Cortex of kidney (tissue), 1 donor: ENCODE measurements around the gene TSPO.

Experiments
- DNase-seq: peaks from one replicate; lab custom pipeline; 2025; lab: John Stamatoyannopoulos, UW

TSPO gene

DNA sequence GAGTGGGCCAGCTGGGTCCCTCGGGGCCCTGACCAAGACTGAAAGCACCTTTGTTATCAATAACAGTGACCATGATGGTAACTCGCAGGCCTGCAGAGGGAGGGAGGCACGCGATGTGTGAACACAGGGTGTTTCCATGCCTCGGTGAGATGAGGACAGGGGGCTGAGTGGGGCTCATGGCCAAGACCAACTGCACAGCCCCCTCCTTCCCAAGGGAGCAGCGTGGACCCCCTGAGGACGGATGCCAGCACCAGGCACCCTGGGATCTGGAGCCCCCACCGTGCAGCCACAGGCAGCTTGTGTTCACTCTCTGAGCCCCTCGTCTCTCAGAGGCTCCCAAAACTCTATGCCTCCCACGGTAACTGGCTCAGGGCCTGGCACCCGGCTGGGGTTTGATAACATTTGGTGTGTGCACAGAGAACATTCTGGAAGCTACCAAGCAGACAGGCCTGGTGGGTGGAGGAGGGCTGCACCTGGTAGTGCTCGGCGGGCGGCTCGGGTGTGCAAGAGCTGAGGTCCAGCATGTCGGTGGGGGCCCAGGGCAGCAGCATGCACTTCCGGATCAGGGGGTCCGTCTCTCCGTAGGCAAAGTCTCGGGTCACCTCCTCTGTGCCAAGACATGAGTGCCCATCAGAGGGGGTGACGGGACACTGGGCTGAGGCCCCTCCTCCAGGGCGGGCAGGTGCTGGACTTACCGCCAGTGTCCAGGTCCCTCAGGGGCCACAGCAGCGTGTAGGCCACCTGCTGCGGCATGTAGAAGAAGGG, 28.0 kb downstream of the TSPO start:
- DNase-seq = no peak

DNA sequence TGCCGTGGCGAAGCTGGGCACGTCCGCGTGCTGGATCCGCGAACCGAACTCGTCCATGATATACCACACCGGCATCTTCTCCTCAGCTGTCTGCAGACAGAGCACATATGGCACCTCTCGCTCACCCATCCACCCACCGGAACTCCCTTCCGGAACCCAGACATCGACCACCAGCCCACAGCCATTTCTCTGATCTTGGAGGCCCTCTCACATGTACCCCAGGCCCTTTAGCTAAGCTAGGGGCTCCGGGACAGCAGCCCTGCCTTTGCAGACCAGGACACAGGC, 28.5 kb downstream of the TSPO start:
- no peak for DNase-seq

GRCh38 chr22:43180670-43181069, 29.3 kb downstream of the TSPO start:
- DNase-seq = no peak

- no peak for DNase-seq
These were observed 30.1 kb downstream of the TSPO start for GRCh38 chr22:43181321-43182076.

DNA sequence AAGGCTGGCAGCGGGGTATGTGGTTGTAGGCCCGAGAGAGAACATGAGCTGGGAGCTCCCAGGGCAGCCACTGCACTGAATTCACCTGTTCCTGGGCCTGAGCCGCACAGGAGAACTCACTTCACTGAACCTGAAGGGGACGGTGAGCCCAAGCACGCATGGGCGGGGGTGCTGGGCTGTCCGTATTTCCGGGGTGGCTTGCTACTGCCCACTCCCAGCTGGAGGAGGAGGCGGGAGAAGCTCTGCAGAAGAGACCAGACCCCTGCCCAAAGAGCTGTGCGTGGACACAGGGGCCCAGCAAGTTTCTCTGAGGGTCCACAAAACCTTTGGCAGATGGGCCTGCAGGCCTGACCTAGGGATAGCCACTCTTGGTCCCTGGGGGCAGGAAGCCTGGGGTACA, 30.8 kb downstream of the TSPO start:
- DNase-seq = no peak

GRCh38 chr22:43182726-43183125, 31.4 kb downstream of the TSPO start:
- DNase-seq = no peak

DNA sequence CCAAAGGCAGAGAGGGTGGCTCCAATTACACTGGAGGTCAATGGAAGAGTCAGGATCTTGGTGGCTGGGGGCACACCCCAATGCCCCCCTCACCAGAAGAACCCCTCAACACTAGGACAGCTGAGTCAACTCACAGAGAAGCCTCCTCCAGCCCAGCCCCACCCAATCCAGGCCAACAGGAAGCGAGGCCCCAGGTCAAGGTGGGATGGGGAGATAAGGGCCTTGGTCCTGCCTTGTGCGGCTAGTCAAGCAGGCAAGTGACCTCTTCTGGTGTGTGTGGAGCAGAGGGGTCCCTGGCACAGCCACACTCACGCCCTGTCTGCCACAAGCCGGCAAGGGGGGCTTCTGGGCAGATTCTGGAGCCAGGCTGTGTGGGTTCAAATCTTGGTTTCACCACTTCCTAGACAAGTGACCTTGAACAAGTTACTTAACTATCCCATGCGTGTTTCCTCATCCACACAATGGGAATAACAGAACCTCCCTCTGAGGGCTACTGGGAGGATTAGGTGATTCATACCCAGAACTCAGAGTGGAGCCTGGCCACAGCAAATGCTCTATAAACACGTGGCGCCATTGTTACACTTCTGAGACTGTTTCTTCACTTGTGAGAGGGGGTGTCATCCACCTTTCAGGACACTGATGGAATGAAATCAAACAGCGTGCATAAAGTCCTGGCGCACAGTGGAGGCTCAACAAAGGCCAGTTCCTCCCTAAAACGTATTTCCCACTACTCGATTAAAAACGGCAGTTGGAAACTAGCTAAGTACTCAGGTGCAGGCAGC, 32.3 kb downstream of the TSPO start:
- DNase-seq = no peak

DNA sequence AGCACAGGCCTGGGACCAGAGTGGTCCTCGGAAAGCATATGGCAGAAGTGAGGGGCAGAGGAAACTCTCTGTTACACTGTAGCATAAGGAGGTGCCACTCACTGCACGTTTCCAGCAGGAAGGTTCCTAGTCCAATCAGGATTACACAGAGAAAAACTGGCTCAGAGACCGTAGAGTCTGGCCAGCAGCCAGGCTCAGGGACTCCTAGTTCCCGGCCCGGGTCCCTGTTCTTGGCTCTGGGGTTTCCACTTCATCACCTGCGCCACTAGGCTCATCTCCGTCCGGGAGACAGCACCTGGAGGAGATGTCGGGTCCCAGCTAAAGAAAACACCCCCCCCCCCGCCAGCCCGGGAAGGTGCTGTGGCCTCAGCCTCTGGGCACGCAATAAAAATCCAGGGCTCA, 34.5 kb downstream of the TSPO start:
- no peak for DNase-seq

DNA sequence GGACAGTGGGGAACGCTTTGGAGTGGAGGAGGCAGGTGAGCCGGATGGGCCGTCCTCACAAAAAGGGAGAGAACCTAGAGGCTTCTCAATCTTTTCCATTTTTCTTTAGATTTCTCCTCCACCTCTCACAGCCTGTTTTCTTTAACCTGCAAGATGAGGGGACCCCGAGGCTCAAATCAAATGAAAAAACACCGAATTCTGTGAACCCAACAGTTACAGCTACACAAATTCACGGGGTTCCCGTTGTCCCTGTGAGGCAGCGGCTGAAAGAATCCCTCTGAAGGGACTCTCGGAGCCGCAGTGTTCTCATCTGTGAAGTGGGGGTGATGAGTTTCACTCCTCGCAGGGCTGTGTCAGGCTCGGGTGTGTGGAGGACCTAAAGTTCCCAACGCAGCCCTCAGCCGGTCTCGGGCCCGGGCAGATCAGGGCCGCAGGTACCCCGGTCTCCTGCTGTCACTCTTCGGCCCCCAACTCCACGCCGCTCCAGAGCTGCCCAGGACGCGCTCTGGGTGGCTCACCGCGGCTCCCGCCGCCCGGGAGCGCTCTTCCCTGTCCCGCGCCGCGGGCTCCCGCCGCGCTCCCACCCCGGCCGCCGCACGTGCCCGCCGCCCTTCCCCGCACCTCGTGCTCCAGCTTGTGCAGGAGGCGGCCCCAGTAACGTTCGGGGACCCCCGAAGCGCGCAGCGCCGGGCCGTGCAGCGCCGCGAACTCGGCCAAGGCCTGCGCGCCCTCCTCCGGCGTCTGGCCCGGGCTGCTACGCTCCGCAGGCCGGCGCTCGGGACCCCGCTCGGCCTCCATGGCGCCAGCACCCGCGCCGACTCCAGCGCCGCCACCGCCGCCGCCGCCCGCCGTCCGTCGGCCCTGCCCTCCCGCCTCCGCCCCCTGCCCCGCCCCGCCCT, 35.2 kb downstream of the TSPO start, which contains the start of gene TTLL12:
Gene TTLL12 (minus strand): TSS at position 863 of the 899 bp plus-strand sequence. CDS start 65 bp downstream, at position 798.
- no peak for DNase-seq

GRCh38 chr22:43187171-43188099, 36.1 kb downstream of the TSPO start:
- DNase-seq = peak; percentile 50

DNA sequence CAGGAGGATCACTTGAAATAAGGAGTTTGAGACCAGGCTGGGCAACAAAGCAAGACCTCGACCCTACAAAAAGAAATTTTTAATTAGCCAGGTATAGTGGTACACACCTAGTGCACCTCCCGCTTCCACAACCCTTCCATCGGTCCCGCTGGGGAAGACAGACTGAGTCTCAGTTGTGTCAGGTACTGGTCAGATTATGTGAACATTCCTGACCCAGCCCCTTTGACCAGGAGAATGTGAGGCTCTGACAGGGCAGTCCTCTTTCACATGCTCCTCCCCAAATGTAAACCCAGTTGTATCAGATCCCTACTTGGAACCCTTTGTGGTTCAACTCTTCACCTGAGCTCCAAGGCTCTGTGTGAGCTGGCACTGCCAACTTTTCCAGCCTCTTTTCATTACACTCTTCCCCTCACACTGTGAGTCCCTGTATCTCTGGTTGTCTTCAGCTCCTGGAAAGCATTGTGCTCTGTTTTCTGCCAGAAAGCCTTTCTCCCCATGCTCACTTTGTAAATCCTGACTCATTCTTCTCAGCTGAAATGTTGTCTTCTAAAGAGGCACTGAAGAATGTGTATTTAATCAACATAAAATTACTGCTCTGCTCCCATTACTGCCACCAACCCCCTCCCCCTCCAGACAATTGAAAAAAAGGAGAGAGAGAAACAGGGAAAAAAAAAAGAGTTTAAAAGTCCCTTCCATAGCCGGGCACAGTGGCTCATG, 37.6 kb downstream of the TSPO start:
- DNase-seq = no peak

- DNase-seq = no peak
These were observed 40.5 kb downstream of the TSPO start for GRCh38 chr22:43191831-43192230.

DNA sequence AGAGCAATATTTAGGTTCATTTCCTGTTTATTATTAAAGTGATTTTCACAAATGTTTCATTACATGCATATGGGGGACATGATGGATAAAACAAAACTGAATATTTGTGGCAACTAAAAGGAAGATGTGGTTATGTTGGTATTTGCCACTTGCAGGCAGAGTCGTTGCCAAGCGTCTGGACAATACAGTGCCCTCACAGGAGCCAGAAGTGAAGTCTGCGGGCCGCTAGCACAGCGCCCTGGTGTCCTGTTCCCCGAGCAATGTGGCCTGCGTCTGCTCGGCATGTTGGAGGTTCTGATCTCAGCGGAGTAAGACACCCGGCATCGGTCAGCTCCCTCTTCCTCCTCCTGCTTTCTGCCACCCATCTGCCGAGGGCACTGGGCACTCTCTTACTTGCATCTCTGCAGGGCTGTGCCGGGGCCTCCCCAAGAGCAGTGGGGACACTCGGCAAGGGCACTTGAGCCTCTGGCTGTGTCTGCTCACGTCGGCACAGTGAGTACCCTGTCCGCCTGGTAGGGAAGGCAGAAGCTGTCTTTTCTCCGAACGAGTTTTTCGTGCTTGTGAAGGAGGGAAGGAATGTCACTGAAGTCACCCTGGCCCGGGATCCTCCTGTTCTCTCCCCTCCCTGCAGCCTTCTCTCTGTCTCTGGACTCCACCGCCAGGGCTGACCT, 46.0 kb downstream of the TSPO start:
- DNase-seq = no peak

DNA sequence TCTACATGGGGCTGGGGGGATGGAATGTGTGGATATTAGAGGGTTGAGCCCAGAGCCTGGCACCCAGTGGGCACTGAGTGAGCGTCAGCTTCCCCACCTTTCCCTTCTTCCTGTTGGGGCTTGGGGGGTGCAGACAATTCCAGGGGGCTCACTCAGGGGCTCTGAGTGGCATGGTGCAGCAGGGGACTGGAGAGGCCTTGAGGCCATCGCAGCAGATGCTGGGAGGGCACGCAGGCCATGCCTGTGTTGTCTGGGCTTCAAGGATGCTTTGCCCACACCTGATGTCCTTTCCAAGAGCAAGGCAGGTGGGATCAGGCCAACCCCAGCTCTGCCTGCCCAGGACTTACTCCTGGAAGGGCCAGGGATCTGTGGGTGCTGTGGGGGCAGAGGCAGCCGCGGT, 46.8 kb downstream of the TSPO start:
- no peak for DNase-seq

DNA sequence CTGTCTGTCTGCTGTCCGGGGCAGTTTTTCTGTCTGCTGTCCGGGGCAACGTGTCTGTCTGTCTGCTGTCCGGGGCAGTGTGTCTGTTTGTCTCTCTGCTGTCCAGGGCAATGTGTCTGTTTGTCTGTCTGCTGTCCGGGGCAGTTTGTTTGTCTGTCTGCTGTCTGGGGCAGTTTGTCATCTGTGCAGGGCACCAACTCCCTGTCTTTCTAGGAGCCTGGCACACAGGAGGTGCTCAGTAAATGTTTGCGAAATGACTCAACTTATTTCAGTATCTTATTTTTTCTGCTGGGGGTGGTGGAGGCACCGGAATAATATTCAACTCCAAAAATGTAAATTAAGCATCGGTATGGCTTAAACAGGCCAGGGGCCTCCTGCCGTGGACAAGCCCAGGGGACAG, 47.6 kb downstream of the TSPO start:
- no peak for DNase-seq

DNA sequence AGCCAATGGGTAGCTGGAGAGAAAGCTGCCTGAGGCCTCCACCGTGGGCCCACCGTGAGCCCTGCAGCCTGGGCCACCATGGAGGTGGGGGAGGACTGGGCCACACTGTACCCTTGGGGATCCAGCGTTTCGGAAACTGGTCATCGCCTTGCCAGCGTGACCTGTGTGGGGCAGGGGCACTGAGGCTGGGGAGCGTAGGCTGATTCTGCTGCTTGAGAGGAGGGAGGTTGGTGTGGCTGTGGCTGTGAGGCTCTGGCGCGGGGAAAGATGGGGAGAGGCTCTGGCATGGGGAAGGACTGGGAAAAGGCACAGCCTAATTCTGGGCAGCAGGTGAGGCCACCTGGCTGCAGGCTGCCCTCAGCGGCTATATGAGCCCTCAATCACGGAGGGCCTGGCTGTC, 48.2 kb downstream of the TSPO start:
- no peak for DNase-seq

- no peak for DNase-seq
These were observed 48.7 kb downstream of the TSPO start for GRCh38 chr22:43200031-43200430.

- no peak for DNase-seq
These were observed 49.2 kb downstream of the TSPO start for GRCh38 chr22:43200555-43200954.

DNA sequence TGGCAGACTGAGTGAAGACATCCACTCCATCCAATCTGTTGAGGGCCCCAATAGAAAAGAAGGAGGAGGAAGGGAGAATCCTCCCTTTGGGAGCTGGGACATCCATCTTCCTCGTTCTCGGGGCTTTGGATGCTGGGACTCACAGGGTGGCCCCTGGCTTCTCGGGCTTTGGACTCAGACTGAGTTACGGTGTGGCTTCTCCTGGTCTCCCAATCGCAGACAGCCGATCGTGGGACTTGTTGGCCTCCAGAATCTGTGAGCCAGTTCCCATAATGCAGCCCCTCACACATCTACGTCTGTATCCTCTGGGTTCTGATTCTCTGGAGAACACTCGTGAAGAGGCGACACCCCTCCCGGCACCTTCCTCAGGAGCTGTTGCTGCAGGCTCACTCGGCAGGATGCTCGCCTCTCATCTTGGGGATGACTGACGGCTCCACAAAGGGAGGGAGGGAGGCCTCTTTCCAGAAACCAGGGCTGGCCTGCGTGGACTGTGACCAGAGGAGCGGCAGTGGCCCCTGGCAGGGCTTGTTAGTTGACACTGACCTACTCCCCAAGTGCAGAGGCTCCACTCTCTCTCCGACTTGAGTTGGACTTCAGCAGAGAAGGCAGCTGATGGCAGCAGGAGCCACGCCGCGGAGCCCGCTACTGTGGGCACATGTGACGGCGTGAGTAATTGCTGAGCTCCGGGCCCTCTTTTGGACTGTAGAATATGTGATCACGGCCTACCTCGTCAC, 50.3 kb downstream of the TSPO start:
- no peak for DNase-seq
